A549 (cell line): ENCODE data around the gene PCNX1. TPM values are rescaled to one million over a fixed set of nuclear protein-coding genes. Genes with fewer than 3 reads are reported as not detected.

Experiments used
- ATAC-seq, 2 experiments: fragments of 200-7000 bp in 1 of 2; fragments of >200 bp in 1 of 2; cut with Nextera tagmentation in 1 of 2; cut with Tn5 transposase in 1 of 2; 3 replicates each; pipeline versions ENCODE4 v1.8.0 to v1.9.1; 2018 to 2020; ENCODE audit warnings: mild to moderate bottlenecking in 1 of 2, moderate library complexity in 1 of 2
- CTCF ChIA-PET: fragments of 300-600 bp; sonication (Branson Sonifier 250); formaldehyde crosslinking; extraction: SDS; loops from one replicate; lab custom pipeline; 2021; ENCODE audit warnings: antibody characterized with exemption, inconsistent platforms; lab: Yijun Ruan, JAX
- POLR2A ChIA-PET: fragments of 350-600 bp; formaldehyde crosslinking; extraction: SDS; loops from one replicate; lab custom pipeline; 2021; ENCODE audit warnings: antibody characterized with exemption, inconsistent platforms; lab: Yijun Ruan, JAX
- DNase-seq, 2 experiments: peaks; one replicate each; pipeline versions ENCODE4 v3.0.0 to v3.0.0-alpha.2; 2011 to 2016; ENCODE audit warnings: low read depth in 1 of 2, low spot score in 1 of 2
- FAIRE-seq: peaks from 2 replicates; lab custom pipeline; 2011; peaks lifted over from hg19 to GRCh38; lab: Jason Lieb, UNC
- H3K27ac ChIP-seq, 2 experiments: fragments of >200 bp; sonication (Bioruptor Twin); formaldehyde crosslinking; 3 replicates each; pipeline ENCODE4 v1.5.1; 2016 to 2017
- H3K4me1 ChIP-seq: fragments of >200 bp; sonication (Bioruptor Twin); formaldehyde crosslinking; 3 replicates; pipeline ENCODE4 v1.6.1; 2016
- H3K4me2 ChIP-seq: fragments of >200 bp; sonication (Bioruptor Twin); formaldehyde crosslinking; 3 replicates; pipeline ENCODE4 v1.6.1; 2016
- H3K4me3 ChIP-seq: fragments of >200 bp; sonication (Bioruptor Twin); formaldehyde crosslinking; 3 replicates; pipeline ENCODE4 v1.5.1; 2016
- H3K9me3 ChIP-seq: fragments of >200 bp; sonication (Bioruptor Twin); formaldehyde crosslinking; 3 replicates; pipeline ENCODE4 v1.6.1; 2016
- BCL3 ChIP-seq: fragments of >200 bp; sonication (Bioruptor Twin); formaldehyde crosslinking; IDR thresholded peaks from 3 replicates; pipeline ENCODE4 v1.6.1; 2016
- CBX8 ChIP-seq: fragments of 200-600 bp; sonication (generic); IDR thresholded peaks from 2 replicates; pipeline ENCODE4 v1.6.1; 2016
- CHD4 ChIP-seq: fragments of 200-600 bp; sonication (generic); IDR thresholded peaks from 2 replicates; pipeline ENCODE4 v1.6.1; 2016; ENCODE audit warnings: antibody characterized with exemption, mild to moderate bottlenecking, borderline replicate concordance
- E2F6 ChIP-seq: IDR thresholded peaks from 2 replicates; pipeline ENCODE4 v1.6.1; 2012; ENCODE audit warnings: low read depth, borderline replicate concordance
- EHF ChIP-seq: fragments of 250-450 bp; sonication (Bioruptor Pico); IDR thresholded peaks from 2 replicates; pipeline ENCODE4 v1.5.0; 2020; ENCODE audit warnings: mild to moderate bottlenecking
- EHMT2 ChIP-seq: fragments of 200-600 bp; sonication (generic); IDR thresholded peaks from 2 replicates; pipeline ENCODE4 v1.6.1; 2016; ENCODE audit warnings: antibody characterized with exemption, low read depth, mild to moderate bottlenecking, moderate library complexity
- FOSB ChIP-seq: fragments of 250-450 bp; sonication (Bioruptor Pico); IDR thresholded peaks from 2 replicates; pipeline ENCODE4 v1.5.0; 2020; ENCODE audit warnings: mild to moderate bottlenecking, moderate library complexity
- FOXS1 ChIP-seq: fragments of 250-450 bp; sonication (Bioruptor Pico); IDR thresholded peaks from 2 replicates; pipeline ENCODE4 v1.5.0; 2020; ENCODE audit warnings: mild to moderate bottlenecking, moderate library complexity
- HDAC2 ChIP-seq: fragments of 200-600 bp; sonication (generic); IDR thresholded peaks from 2 replicates; pipeline ENCODE4 v1.6.1; 2016
- HEYL ChIP-seq: fragments of 250-450 bp; sonication (Bioruptor Pico); IDR thresholded peaks from 2 replicates; pipeline ENCODE4 v1.8.0; 2021; ENCODE audit warnings: mild to moderate bottlenecking, moderate library complexity
- HOXB13 ChIP-seq: fragments of 250-450 bp; sonication (Bioruptor Pico); IDR thresholded peaks from 2 replicates; pipeline ENCODE4 v1.5.0; 2020; ENCODE audit warnings: low read depth, mild to moderate bottlenecking, moderate library complexity
- JUN ChIP-seq, 2 experiments: fragments of >200 bp; sonication (Bioruptor Twin); formaldehyde crosslinking; IDR thresholded peaks; 2 replicates in 1 of 2; 3 replicates in 1 of 2; pipeline ENCODE4 v1.6.1; 2016 to 2017
- KDM1A ChIP-seq: fragments of 200-600 bp; sonication (generic); IDR thresholded peaks from 2 replicates; pipeline ENCODE4 v1.6.1; 2016; ENCODE audit warnings: low read depth, mild to moderate bottlenecking
- KDM5A ChIP-seq: fragments of 200-600 bp; sonication (generic); IDR thresholded peaks from 2 replicates; pipeline ENCODE4 v1.6.1; 2016; ENCODE audit warnings: antibody characterized with exemption, mild to moderate bottlenecking
- MAZ ChIP-seq: fragments of 150-350 bp; IDR thresholded peaks from 2 replicates; pipeline ENCODE4 v1.6.1; 2014; ENCODE audit warnings: antibody characterized with exemption, low read depth, low read length, borderline replicate concordance
- NPAS2 ChIP-seq: fragments of 250-450 bp; sonication (Bioruptor Pico); IDR thresholded peaks from 2 replicates; pipeline ENCODE4 v1.8.0; 2022; ENCODE audit warnings: mild to moderate bottlenecking, moderate library complexity, borderline replicate concordance
- NR3C1 ChIP-seq: fragments of >200 bp; sonication (Bioruptor Twin); formaldehyde crosslinking; IDR thresholded peaks from 3 replicates; pipeline ENCODE4 v1.6.1; 2017
- PHF8 ChIP-seq: fragments of 200-600 bp; sonication (generic); IDR thresholded peaks from 2 replicates; pipeline ENCODE4 v1.6.1; 2016; ENCODE audit warnings: low read depth, mild to moderate bottlenecking, antibody characterized with exemption, moderate library complexity, borderline replicate concordance
- POLR2A ChIP-seq: IDR thresholded peaks from 2 replicates; pipeline ENCODE4 v1.6.1; 2012; ENCODE audit warnings: mild to moderate bottlenecking, low read length
- RAD21 ChIP-seq, 2 experiments: fragments of >200 bp in 1 of 2; sonication (Bioruptor Twin) in 1 of 2; formaldehyde crosslinking in 1 of 2; IDR thresholded peaks in 1 of 2; conservative IDR thresholded peaks in 1 of 2; 2 replicates in 1 of 2; 3 replicates in 1 of 2; pipeline ENCODE4 v1.6.1; 2012 to 2018; ENCODE audit warnings: inconsistent platforms in 1 of 2
- RFX5 ChIP-seq: fragments of 450-650 bp; IDR thresholded peaks from 2 replicates; pipeline ENCODE4 v1.7.1; 2014; ENCODE audit warnings: antibody characterized with exemption, mild to moderate bottlenecking, moderate library complexity
- TP53 ChIP-seq: fragments of 250-450 bp; sonication (Bioruptor Pico); IDR thresholded peaks from 2 replicates; pipeline ENCODE4 v1.5.0; 2021; ENCODE audit warnings: mild to moderate bottlenecking, moderate library complexity
- ZC3H11A ChIP-seq: fragments of 450-650 bp; IDR thresholded peaks from 2 replicates; pipeline ENCODE4 v1.6.1; 2014; ENCODE audit warnings: antibody characterized with exemption, mild to moderate bottlenecking
- ZNF302 ChIP-seq: fragments of 250-450 bp; sonication (Bioruptor Pico); IDR thresholded peaks from 2 replicates; pipeline ENCODE4 v1.9.0; 2021; ENCODE audit warnings: inconsistent platforms, mild to moderate bottlenecking, moderate library complexity
- ZSCAN20 ChIP-seq: fragments of 250-450 bp; sonication (Bioruptor Pico); IDR thresholded peaks from 2 replicates; pipeline ENCODE4 v1.8.0; 2022; ENCODE audit warnings: mild to moderate bottlenecking, moderate library complexity
- WGBS: methylation state at CpG from one replicate; pipeline ENCODE4 v1.1.6; 2017; ENCODE audit errors: missing lambda C conversion rate; 5-methylcytosine and 5-hydroxymethylcytosine counted together
- polyA plus RNA-seq, 4 experiments: library from polyadenylated mRNA; depleted of rRNA in 3 of 4; stranded (reverse); fragments of >200 nt; fragmentation: RNase III in 1 of 4; extraction: RNeasy Plus Mini Kit Qiagen cat#74134 plus additional on column Dnase treatment in 1 of 4; gene quantifications; 2 replicates in 3 of 4; 3 replicates in 1 of 4; pipeline ENCODE4 v1.2.3, GENCODE V29; 2011 to 2017
- TF ChIP-seq, protein P1 (sequence below): fragments of 450-650 bp; IDR thresholded peaks from 2 replicates; pipeline ENCODE4 v1.6.1; 2014; ENCODE audit warnings: antibody characterized with exemption
- TF ChIP-seq, protein P2 (sequence below): fragments of 250-450 bp; sonication (Bioruptor Pico); IDR thresholded peaks from 2 replicates; pipeline ENCODE4 v1.5.0; 2021; ENCODE audit warnings: mild to moderate bottlenecking, moderate library complexity, borderline replicate concordance

PCNX1 gene
- polyA plus RNA-seq, 2 of the 4 experiments (the other 2 are of a cell fraction): 10.4 to 45.0 TPM

GRCh38 chr14:71078500-71078899, 171.2 kb downstream of the PCNX1 start:
- ChIA-PET CTCF (interaction anchor here (0.5 kb wide), 1 partner anchor 416 kb away, joined by 6 read pairs; no protein-coding TSS in a partner anchor), POLR2A (no interaction called here)
- DNase-seq: peak in 1 of 2 experiments; percentile 10
- ATAC-seq: no peak
- FAIRE-seq: no peak
- H3K4me3 ChIP-seq: no peak overlapping the region
- no peak overlapping the region for H3K27ac ChIP-seq
- no peak overlapping the region for H3K4me2 ChIP-seq
- TF ChIP-seq JUN (IDR thresholded peaks at IDR 0.05): no peak
- TF ChIP-seq HOXB13 (CRISPR knock-in tag): no peak
- TF ChIP-seq HEYL (CRISPR knock-in tag): no peak
- no peak for TF ChIP-seq ZSCAN20
- peaks cover 22% of the 10 kb centered on the region for H3K9me3 ChIP-seq
- no peaks in the 10 kb centered on the region for H3K4me1 ChIP-seq
- 90% methylated on average over 2 of the region's 2 CpGs for WGBS

DNA sequence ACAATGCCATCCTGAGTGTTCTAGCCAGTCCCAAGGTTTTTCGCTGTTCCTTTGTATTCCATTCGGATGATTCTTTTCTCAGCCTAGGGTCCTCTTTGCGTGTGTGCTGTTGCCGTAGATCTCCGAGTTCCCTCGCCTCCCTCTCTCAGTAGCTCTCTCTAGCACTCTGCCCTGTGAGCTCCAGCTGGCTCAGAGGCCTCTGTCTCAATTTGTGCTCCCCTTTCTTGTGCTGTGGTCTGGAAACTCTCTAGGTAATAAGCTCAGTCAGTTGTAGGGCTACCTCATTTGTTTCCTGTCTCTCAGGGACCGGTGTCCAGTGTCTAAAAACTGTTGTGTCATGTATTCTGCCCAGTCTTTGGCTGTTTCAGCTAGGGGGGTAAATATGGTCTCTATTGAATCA, 179.3 kb downstream of the PCNX1 start:
- DNase-seq: no peak
- Histone ChIP-seq H3K4me2 (no peak overlapping the region), H3K4me1 (no peaks in the 10 kb centered on the region), H3K27ac (no peak overlapping the region)
- CTCF ChIA-PET: interaction anchor here (1.2 to 2.6 kb wide), 4 partner anchors 9 to 667 kb away, joined by 3 to 8 read pairs (median 4); no protein-coding TSS in a partner anchor
- WGBS: 92% methylated on average over 7 of the region's 7 CpGs
- no peak for ATAC-seq
- TF ChIP-seq RAD21 (conservative IDR thresholded peaks at IDR 0.05 in 1 of 2, IDR thresholded peaks at IDR 0.05 in 1 of 2): no peak
- TF ChIP-seq NPAS2 (CRISPR knock-in tag): no peak
- TF ChIP-seq BCL3: no peak
- TF ChIP-seq MAZ: no peak
- TF ChIP-seq, protein P1, sequence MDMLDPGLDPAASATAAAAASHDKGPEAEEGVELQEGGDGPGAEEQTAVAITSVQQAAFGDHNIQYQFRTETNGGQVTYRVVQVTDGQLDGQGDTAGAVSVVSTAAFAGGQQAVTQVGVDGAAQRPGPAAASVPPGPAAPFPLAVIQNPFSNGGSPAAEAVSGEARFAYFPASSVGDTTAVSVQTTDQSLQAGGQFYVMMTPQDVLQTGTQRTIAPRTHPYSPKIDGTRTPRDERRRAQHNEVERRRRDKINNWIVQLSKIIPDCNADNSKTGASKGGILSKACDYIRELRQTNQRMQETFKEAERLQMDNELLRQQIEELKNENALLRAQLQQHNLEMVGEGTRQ: no peak
- TF ChIP-seq NR3C1: no peak
- TF ChIP-seq ZNF302 (CRISPR knock-in tag): no peak
- TF ChIP-seq, protein P2, sequence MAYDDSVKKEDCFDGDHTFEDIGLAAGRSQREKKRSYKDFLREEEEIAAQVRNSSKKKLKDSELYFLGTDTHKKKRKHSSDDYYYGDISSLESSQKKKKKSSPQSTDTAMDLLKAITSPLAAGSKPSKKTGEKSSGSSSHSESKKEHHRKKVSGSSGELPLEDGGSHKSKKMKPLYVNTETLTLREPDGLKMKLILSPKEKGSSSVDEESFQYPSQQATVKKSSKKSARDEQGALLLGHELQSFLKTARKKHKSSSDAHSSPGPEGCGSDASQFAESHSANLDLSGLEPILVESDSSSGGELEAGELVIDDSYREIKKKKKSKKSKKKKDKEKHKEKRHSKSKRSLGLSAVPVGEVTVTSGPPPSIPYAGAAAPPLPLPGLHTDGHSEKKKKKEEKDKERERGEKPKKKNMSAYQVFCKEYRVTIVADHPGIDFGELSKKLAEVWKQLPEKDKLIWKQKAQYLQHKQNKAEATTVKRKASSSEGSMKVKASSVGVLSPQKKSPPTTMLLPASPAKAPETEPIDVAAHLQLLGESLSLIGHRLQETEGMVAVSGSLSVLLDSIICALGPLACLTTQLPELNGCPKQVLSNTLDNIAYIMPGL (CRISPR knock-in tag): no peak
- no peak for TF ChIP-seq KDM1A
- no peak for TF ChIP-seq TP53 (CRISPR knock-in tag)
- TF ChIP-seq POLR2A: no peak
- TF ChIP-seq ZC3H11A: no peak
- TF ChIP-seq KDM5A: no peak
- no peak for TF ChIP-seq ZSCAN20
- no peak for TF ChIP-seq FOXS1 (CRISPR knock-in tag)
- no peak for TF ChIP-seq CBX8
- no peak for TF ChIP-seq FOSB
- no peak for TF ChIP-seq PHF8
- TF ChIP-seq, all 56 proteins: peak for 0
- POLR2A ChIA-PET: no interaction called here
- no peak for FAIRE-seq
- Histone ChIP-seq H3K4me3 (no peak overlapping the region), H3K9me3 (no peaks in the 10 kb centered on the region)

GRCh38 chr14:71089971-71090370, 182.7 kb downstream of the PCNX1 start:
- Histone ChIP-seq H3K27ac (no peak overlapping the region), H3K9me3 (no peaks in the 10 kb centered on the region), H3K4me1 (no peaks in the 10 kb centered on the region), H3K4me2 (no peak overlapping the region), H3K4me3 (no peak overlapping the region)
- ATAC-seq (no peak), DNase-seq (no peak), FAIRE-seq (no peak)
- TF ChIP-seq HDAC2 (no peak), EHF (CRISPR knock-in tag) (no peak), HOXB13 (CRISPR knock-in tag) (no peak), CHD4 (no peak), RFX5 (no peak), E2F6 (no peak), EHMT2 (no peak)
- TF ChIP-seq, protein P1: no peak
- ChIA-PET CTCF (interaction anchor here (0.9 kb wide), 1 partner anchor 13 kb away, joined by 3 read pairs; no protein-coding TSS in a partner anchor), POLR2A (no interaction called here)
